Prostate gland (tissue), 2 donors: Measurements from ENCODE around the gene CCDC63.

ENCODE experiments used
- POLR2A ChIP-seq: fragments of 450-650 bp; IDR thresholded peaks from one replicate; pipeline ENCODE4 v1.6.1; 2016; ENCODE audit warnings: antibody characterized with exemption, mild to moderate bottlenecking
- POLR2AphosphoS5 ChIP-seq: sonication (generic); formaldehyde crosslinking; IDR thresholded peaks from one replicate; pipeline ENCODE4 v1.6.1; 2017; ENCODE audit warnings: antibody characterized with exemption
- TF ChIP-seq, protein P1 (sequence below), 4 experiments: fragments of 200-600 bp in 2 of 4; fragments of 450-650 bp in 2 of 4; sonication (generic) in 2 of 4; IDR thresholded peaks; 1 replicate in 3 of 4; 2 replicates in 1 of 4; pipeline ENCODE4 v1.5.1; 2016 to 2019; ENCODE audit warnings: antibody characterized with exemption in 4 of 4, mild to moderate bottlenecking in 2 of 4, moderate library complexity in 2 of 4

DNA sequence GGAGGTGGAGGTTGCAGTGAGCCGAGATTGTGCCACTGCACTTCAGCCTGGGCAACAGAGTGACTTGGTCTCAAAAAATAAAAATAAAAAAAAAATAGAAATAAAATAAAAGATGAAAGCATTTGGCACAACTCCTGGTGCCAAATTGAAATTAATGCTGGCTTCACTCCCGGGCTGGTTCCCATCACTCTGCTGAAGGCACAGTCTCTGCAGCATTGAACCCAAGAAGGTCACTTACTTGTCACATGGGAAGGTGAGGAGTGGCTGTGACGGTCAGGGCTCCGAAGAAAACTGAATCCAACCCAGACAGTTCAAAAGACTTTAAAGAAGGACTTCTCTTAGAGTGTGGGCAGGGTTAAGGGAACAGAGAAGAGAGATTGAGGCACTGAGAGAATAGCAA is 10.5 kb upstream of the CCDC63 start:
- TF ChIP-seq POLR2A (no peak), POLR2AphosphoS5 (no peak)
- TF ChIP-seq, protein P1, sequence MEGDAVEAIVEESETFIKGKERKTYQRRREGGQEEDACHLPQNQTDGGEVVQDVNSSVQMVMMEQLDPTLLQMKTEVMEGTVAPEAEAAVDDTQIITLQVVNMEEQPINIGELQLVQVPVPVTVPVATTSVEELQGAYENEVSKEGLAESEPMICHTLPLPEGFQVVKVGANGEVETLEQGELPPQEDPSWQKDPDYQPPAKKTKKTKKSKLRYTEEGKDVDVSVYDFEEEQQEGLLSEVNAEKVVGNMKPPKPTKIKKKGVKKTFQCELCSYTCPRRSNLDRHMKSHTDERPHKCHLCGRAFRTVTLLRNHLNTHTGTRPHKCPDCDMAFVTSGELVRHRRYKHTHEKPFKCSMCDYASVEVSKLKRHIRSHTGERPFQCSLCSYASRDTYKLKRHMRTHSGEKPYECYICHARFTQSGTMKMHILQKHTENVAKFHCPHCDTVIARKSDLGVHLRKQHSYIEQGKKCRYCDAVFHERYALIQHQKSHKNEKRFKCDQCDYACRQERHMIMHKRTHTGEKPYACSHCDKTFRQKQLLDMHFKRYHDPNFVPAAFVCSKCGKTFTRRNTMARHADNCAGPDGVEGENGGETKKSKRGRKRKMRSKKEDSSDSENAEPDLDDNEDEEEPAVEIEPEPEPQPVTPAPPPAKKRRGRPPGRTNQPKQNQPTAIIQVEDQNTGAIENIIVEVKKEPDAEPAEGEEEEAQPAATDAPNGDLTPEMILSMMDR (IDR thresholded peaks at IDR 0.05): no peak
